Panc1 (cell line): ENCODE results near the gene VTI1A. TPM values are rescaled to one million over a fixed set of nuclear protein-coding genes. Genes with fewer than 3 reads are reported as not detected.

Experiments
- ATAC-seq: fragments of 200-7000 bp; cut with Tn5 transposase; 2 replicates; pipeline ENCODE4 v1.9.1; 2020; ENCODE audit warnings: mild to moderate bottlenecking, moderate library complexity
- BruUV-seq: library from RNA; stranded (reverse); fragments of 400-500 nt; replicated peaks from 2 replicates; lab custom pipeline; 2021; lab: Mats Ljungman, UMichigan
- CTCF ChIA-PET: fragments of 300-600 bp; sonication (Branson Sonifier 250); formaldehyde crosslinking; loops from one replicate; lab custom pipeline; 2022; ENCODE audit warnings: antibody characterized with exemption; lab: Charles Lee
- POLR2A ChIA-PET: fragments of 300-600 bp; sonication (Branson Sonifier 250); formaldehyde crosslinking; loops from one replicate; lab custom pipeline; 2022; ENCODE audit warnings: antibody characterized with exemption; lab: Charles Lee
- DNase-seq: peaks from one replicate; pipeline ENCODE4 v3.0.0-alpha.2; 2010; ENCODE audit warnings: low read depth, low spot score
- H3K27ac ChIP-seq: 2 replicates; pipeline ENCODE4 v1.5.1; 2011; ENCODE audit warnings: mild to moderate bottlenecking, low read length, inconsistent platforms
- H3K27me3 ChIP-seq: fragments of 200-500 bp; sonication (Bioruptor generic); 2 replicates; pipeline ENCODE4 v1.6.0; 2014; ENCODE audit warnings: low read length, inconsistent platforms; ENCODE audit not compliant: control insufficient read depth, insufficient read depth
- H3K36me3 ChIP-seq: fragments of 200-500 bp; sonication (Bioruptor generic); 2 replicates; pipeline ENCODE4 v1.5.1; 2014; ENCODE audit warnings: inconsistent platforms, mild to moderate bottlenecking, low read length, moderate library complexity; ENCODE audit not compliant: control insufficient read depth, insufficient read depth
- H3K4me1 ChIP-seq: 2 replicates; pipeline ENCODE4 v1.5.1; 2011; ENCODE audit warnings: inconsistent platforms, mild to moderate bottlenecking, low read length, moderate library complexity; ENCODE audit not compliant: control insufficient read depth, insufficient read depth
- H3K4me3 ChIP-seq, 2 experiments: 2 replicates each; pipeline ENCODE4 v1.5.1; 2011 to 2012; ENCODE audit warnings: low read depth in 2 of 2, low read length in 2 of 2, mild to moderate bottlenecking in 2 of 2, inconsistent platforms in 1 of 2, moderate library complexity in 1 of 2
- H3K9me3 ChIP-seq: fragments of 200-500 bp; sonication (Bioruptor generic); 2 replicates; pipeline ENCODE4 v1.5.1; 2014; ENCODE audit warnings: low read depth, mild to moderate bottlenecking, inconsistent platforms, low read length, moderate library complexity; ENCODE audit not compliant: control insufficient read depth, insufficient read depth
- POLR2AphosphoS5 ChIP-seq: IDR thresholded peaks from 2 replicates; pipeline ENCODE4 v1.6.1; 2012; ENCODE audit warnings: mild to moderate bottlenecking, low read depth, low read length, moderate library complexity
- SIN3A ChIP-seq: IDR thresholded peaks from 2 replicates; pipeline ENCODE4 v1.6.1; 2012; ENCODE audit warnings: low read depth, mild to moderate bottlenecking, low read length, moderate library complexity, borderline replicate concordance; ENCODE audit not compliant: insufficient read depth
- TCF7L2 ChIP-seq: IDR thresholded peaks from 2 replicates; pipeline ENCODE4 v1.6.1; 2011; ENCODE audit warnings: mild to moderate bottlenecking, low read depth, low read length, inconsistent platforms
- in situ Hi-C: cut with HindIII; loops from 2 replicates; pipeline ENCODE4 v1.10.0; 2016; ENCODE audit warnings: low sequenced_read_pairs, low pct_unique_long_range_greater_than_20kb
- intact Hi-C: fragments of 100-400 bp; cut with micrococcal nuclease; formaldehyde crosslinking; loops from one replicate; pipeline ENCODE4 v1.10.0; 2022; ENCODE audit not compliant: unreplicated experiment
- total RNA-seq: library from RNA; stranded (reverse); gene quantifications from one replicate; pipeline ENCODE4 v1.2.1, GENCODE V29; 2021; ENCODE audit not compliant: unreplicated experiment
- TF ChIP-seq, protein P1 (sequence below): fragments of 450-650 bp; IDR thresholded peaks from 2 replicates; pipeline ENCODE4 v1.5.1; 2017; ENCODE audit warnings: mild to moderate bottlenecking
- TF ChIP-seq, protein P2 (sequence below), 2 experiments: IDR thresholded peaks; 2 replicates each; pipeline ENCODE4 v1.6.1; 2011 to 2012; ENCODE audit warnings: low read depth in 2 of 2, control low read depth in 1 of 2, low read length in 1 of 2, mild to moderate bottlenecking in 1 of 2, moderate library complexity in 1 of 2; ENCODE audit not compliant: insufficient read depth in 1 of 2

Gene VTI1A
- total RNA-seq, 1 experiment from 2014 or later: 36.3 TPM

DNA sequence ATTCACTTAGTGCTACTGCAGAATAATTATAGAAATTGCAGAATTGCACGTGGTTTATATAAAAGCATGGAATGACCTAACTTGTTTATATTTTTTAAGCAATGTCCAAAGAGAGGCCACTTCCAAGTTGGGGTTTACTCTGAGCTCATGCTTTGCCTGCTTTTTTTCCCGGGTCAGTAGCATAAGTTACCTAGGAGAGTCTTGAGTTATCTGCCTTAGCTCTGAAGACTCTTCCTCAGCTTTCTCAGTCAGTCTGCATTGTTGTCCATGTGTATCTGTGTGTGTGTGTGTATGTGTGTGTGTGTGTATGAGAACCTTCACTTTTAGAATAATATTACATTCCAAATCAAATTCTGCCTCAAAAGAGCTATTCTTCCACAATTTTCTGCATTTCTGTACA is 263.5 kb downstream of the VTI1A start:
- intact Hi-C loops (no loop called here), in situ Hi-C loops (no loop called here)
- ChIA-PET POLR2A (no interaction called here), CTCF (no interaction called here)
- TF ChIP-seq, protein P1, sequence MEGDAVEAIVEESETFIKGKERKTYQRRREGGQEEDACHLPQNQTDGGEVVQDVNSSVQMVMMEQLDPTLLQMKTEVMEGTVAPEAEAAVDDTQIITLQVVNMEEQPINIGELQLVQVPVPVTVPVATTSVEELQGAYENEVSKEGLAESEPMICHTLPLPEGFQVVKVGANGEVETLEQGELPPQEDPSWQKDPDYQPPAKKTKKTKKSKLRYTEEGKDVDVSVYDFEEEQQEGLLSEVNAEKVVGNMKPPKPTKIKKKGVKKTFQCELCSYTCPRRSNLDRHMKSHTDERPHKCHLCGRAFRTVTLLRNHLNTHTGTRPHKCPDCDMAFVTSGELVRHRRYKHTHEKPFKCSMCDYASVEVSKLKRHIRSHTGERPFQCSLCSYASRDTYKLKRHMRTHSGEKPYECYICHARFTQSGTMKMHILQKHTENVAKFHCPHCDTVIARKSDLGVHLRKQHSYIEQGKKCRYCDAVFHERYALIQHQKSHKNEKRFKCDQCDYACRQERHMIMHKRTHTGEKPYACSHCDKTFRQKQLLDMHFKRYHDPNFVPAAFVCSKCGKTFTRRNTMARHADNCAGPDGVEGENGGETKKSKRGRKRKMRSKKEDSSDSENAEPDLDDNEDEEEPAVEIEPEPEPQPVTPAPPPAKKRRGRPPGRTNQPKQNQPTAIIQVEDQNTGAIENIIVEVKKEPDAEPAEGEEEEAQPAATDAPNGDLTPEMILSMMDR: no peak
- TF ChIP-seq TCF7L2 (no peak), POLR2AphosphoS5 (no peak), SIN3A (no peak)
- TF ChIP-seq, protein P2, sequence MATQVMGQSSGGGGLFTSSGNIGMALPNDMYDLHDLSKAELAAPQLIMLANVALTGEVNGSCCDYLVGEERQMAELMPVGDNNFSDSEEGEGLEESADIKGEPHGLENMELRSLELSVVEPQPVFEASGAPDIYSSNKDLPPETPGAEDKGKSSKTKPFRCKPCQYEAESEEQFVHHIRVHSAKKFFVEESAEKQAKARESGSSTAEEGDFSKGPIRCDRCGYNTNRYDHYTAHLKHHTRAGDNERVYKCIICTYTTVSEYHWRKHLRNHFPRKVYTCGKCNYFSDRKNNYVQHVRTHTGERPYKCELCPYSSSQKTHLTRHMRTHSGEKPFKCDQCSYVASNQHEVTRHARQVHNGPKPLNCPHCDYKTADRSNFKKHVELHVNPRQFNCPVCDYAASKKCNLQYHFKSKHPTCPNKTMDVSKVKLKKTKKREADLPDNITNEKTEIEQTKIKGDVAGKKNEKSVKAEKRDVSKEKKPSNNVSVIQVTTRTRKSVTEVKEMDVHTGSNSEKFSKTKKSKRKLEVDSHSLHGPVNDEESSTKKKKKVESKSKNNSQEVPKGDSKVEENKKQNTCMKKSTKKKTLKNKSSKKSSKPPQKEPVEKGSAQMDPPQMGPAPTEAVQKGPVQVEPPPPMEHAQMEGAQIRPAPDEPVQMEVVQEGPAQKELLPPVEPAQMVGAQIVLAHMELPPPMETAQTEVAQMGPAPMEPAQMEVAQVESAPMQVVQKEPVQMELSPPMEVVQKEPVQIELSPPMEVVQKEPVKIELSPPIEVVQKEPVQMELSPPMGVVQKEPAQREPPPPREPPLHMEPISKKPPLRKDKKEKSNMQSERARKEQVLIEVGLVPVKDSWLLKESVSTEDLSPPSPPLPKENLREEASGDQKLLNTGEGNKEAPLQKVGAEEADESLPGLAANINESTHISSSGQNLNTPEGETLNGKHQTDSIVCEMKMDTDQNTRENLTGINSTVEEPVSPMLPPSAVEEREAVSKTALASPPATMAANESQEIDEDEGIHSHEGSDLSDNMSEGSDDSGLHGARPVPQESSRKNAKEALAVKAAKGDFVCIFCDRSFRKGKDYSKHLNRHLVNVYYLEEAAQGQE (IDR thresholded peaks at IDR 0.05; ENCODE audit: insufficient read depth in 1 of 2, low read depth in 2 of 2, low read length in 1 of 2): no peak
- no peaks in the 10 kb centered on the region for H3K27me3 ChIP-seq
- no peak overlapping the region for H3K27ac ChIP-seq
- no peaks in the 10 kb centered on the region for H3K36me3 ChIP-seq
- DNase-seq: no peak
- ATAC-seq: no peak
- H3K4me1 ChIP-seq: no peaks in the 10 kb centered on the region; the same call in 1 of the 2 replicates
- no peaks in the 10 kb centered on the region for H3K9me3 ChIP-seq
- H3K4me3 ChIP-seq: no peak overlapping the region
- no TSS peak for BruUV-seq

DNA sequence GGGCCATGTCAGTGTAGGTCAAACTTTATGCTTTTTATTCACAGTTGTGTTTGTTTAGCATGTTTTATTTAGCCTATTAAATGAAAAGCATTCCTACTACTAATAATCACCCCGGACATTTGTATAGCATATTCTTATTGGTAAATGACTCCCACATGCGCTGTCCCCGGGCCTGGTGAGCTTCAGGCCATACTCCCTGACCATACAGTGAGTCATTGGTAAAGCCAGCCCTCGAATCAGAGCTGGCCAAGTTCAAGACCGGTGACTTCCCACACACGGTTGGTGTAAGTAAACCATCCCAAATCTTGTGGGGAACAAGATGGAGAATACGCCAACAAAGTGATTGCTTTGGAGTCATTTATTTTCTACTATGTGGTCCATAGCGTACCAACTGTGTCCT is 264.4 kb downstream of the VTI1A start:
- Histone ChIP-seq H3K4me1 (peaks cover under 1% of the 10 kb centered on the region; the same call in 1 of the 2 replicates), H3K9me3 (no peaks in the 10 kb centered on the region), H3K4me3 (no peak overlapping the region), H3K36me3 (no peaks in the 10 kb centered on the region), H3K27ac (peak overlapping the region; percentile 36; the same call in 1 of the 2 replicates), H3K27me3 (no peaks in the 10 kb centered on the region)
- ATAC-seq (peak; percentile 91), DNase-seq (peak; percentile 64)
- in situ Hi-C loops: no loop called here
- ChIA-PET POLR2A (no interaction called here), CTCF (no interaction called here)
- intact Hi-C loops: no loop called here
- TF ChIP-seq POLR2AphosphoS5: peak; percentile 38; the same call in 1 of the 2 replicates
- TF ChIP-seq SIN3A: no peak
- BruUV-seq: no TSS peak

DNA sequence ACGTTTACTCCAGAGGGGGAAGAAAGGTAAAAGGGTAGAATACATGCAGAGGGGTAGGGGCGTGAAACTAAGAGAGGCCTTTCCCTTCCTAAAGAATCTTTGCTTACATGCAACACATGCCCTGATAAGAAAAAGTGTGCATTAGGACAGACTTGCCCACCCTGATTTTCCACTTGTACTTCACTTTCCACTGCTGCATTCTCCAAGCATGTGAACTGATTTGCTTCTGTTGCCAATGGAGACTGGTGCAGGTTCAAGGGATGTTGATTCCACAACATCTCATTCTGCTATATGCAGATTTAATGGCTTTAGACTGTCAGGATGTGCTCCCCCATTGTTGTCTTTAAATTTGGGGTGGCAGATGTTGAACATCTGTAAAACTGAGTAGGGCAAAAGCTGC is 265.5 kb downstream of the VTI1A start:
- TF ChIP-seq, protein P1: no peak
- TF ChIP-seq, protein P2 (IDR thresholded peaks at IDR 0.05; ENCODE audit: insufficient read depth in 1 of 2, low read depth in 2 of 2, low read length in 1 of 2): no peak
- TF ChIP-seq POLR2AphosphoS5: no peak
- no peak for TF ChIP-seq SIN3A
- TF ChIP-seq TCF7L2: no peak
- ChIA-PET POLR2A (no interaction called here), CTCF (no interaction called here)
- no TSS peak for BruUV-seq
- DNase-seq (no peak), ATAC-seq (no peak)
- H3K4me3 ChIP-seq: no peak overlapping the region
- H3K27me3 ChIP-seq: no peaks in the 10 kb centered on the region
- intact Hi-C loops: no loop called here
- no peaks in the 10 kb centered on the region for H3K36me3 ChIP-seq
- no peaks in the 10 kb centered on the region for H3K9me3 ChIP-seq
- peak overlapping the region; percentile 15; the same call in 1 of the 2 replicates for H3K27ac ChIP-seq
- H3K4me1 ChIP-seq: peaks cover 12% of the 10 kb centered on the region
- in situ Hi-C loops: no loop called here
